ENCODE measurements around the gene KCNJ10.

DNA sequence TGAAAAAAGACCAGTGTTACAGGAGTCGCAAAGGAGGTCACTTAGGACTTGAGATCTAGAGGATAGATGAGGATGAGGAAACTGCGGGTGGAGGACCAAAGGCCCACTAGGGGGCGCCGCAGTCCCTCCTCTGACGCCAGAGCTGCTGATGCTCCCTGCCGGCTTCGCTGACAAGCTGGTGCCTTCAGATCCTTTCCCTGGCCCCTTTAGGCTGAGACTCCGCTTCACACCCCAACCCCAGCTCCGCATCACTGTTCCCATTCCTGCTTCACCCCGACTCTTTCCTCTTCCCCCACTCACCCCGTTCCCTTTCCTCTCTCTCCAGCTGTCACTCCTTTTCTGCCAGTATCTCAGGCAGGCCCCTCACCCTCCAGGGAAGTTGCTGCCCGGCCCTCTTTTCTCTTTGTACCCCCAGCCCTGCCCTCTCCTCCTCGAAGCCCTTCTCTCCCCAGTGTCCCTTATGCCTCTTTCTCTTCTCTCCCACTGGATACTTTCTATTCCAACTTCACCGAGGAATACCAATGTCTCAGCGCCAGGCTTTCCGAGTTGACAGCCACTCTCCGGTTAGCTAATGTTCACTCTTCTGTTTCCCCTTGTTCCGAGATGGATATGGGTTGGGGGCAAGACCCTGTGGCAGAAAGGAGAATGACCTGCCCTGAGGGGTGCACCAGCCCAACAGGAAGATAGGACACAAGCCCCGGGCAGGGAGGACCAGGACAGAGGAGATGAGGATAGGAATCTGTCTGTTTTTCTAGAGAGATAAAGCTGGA, 15.9 kb upstream of the KCNJ10 start:
- TF ChIP-seq SP1 (IDR thresholded peaks at IDR 0.05) (no peak), SP1 (CRISPR knock-in tag; IDR thresholded peaks at IDR 0.05) (no peak), ZFP36 (IDR thresholded peaks at IDR 0.05; ENCODE audit: borderline replicate concordance, low read depth, low read length, partially characterized antibody) (no peak), SRF (IDR thresholded peaks at IDR 0.05; ENCODE audit: low read depth, low read length) (no peak)
- TF ChIP-seq, protein P1, sequence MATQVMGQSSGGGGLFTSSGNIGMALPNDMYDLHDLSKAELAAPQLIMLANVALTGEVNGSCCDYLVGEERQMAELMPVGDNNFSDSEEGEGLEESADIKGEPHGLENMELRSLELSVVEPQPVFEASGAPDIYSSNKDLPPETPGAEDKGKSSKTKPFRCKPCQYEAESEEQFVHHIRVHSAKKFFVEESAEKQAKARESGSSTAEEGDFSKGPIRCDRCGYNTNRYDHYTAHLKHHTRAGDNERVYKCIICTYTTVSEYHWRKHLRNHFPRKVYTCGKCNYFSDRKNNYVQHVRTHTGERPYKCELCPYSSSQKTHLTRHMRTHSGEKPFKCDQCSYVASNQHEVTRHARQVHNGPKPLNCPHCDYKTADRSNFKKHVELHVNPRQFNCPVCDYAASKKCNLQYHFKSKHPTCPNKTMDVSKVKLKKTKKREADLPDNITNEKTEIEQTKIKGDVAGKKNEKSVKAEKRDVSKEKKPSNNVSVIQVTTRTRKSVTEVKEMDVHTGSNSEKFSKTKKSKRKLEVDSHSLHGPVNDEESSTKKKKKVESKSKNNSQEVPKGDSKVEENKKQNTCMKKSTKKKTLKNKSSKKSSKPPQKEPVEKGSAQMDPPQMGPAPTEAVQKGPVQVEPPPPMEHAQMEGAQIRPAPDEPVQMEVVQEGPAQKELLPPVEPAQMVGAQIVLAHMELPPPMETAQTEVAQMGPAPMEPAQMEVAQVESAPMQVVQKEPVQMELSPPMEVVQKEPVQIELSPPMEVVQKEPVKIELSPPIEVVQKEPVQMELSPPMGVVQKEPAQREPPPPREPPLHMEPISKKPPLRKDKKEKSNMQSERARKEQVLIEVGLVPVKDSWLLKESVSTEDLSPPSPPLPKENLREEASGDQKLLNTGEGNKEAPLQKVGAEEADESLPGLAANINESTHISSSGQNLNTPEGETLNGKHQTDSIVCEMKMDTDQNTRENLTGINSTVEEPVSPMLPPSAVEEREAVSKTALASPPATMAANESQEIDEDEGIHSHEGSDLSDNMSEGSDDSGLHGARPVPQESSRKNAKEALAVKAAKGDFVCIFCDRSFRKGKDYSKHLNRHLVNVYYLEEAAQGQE (IDR thresholded peaks at IDR 0.05; ENCODE audit: borderline replicate concordance in 1 of 2, low read depth in 1 of 2, low read length in 2 of 2) = no peak

Data from HepG2 (cell line).